Body of pancreas (tissue), 4 donors: ENCODE results near the gene ARHGAP9. TPM values are rescaled to one million over a fixed set of nuclear protein-coding genes. Genes with fewer than 3 reads are reported as not detected.

Source experiments
- ATAC-seq: fragments of 150-250 bp; one replicate; pipeline ENCODE4 v1.9.1; 2016
- DNase-seq, 4 donors: peaks; one replicate each; pipeline ENCODE4 v3.0.0-alpha.2; 2019
- H3K27ac ChIP-seq, 4 donors: fragments of 200-600 bp; sonication (generic); 1 replicate in 3 of 4; 2 replicates in 1 of 4; pipeline versions ENCODE4 v1.5.1 to v1.6.1; 2016 to 2019; ENCODE audit warnings: mild to moderate bottlenecking in 1 of 4, mixed read lengths in 1 of 4, moderate library complexity in 1 of 4
- H3K27me3 ChIP-seq, 2 donors: fragments of 200-600 bp; sonication (generic); one replicate each; pipeline ENCODE4 v1.6.0; 2016; ENCODE audit warnings: mild to moderate bottlenecking in 1 of 2
- H3K36me3 ChIP-seq, 2 donors: fragments of 200-600 bp; sonication (generic); replicated peaks in 1 of 2; 2 replicates each; pipeline ENCODE4 v1.5.1; 2016; ENCODE audit warnings: low read depth in 2 of 2; ENCODE audit not compliant: insufficient read depth in 1 of 2
- H3K4me1 ChIP-seq: fragments of 200-600 bp; sonication (generic); one replicate; pipeline ENCODE4 v1.6.0; 2016
- H3K4me3 ChIP-seq, 2 donors: fragments of 200-600 bp; sonication (generic); 1 replicate in 1 of 2; 2 replicates in 1 of 2; pipeline ENCODE4 v1.5.1; 2016 to 2019
- H3K9me3 ChIP-seq, 3 donors: fragments of 200-600 bp; sonication (generic); 1 replicate in 2 of 3; 2 replicates in 1 of 3; pipeline ENCODE4 v1.5.1; 2016
- CTCF ChIP-seq, 7 experiments: fragments of 450-650 bp in 4 of 7; fragments of 200-600 bp in 3 of 7; sonication (generic) in 3 of 7; IDR thresholded peaks; one replicate each; pipeline ENCODE4 v1.5.1; 2016 to 2019; ENCODE audit warnings: antibody characterized with exemption in 7 of 7
- POLR2A ChIP-seq, 3 donors: fragments of 450-650 bp; IDR thresholded peaks; one replicate each; pipeline ENCODE4 v1.6.1; 2016; ENCODE audit warnings: antibody characterized with exemption in 3 of 3, mild to moderate bottlenecking in 2 of 3
- WGBS, 2 donors: methylation state at CpG; one replicate each; pipeline ENCODE4 v1.1.5; 2017; 5-methylcytosine and 5-hydroxymethylcytosine counted together
- intact Hi-C: fragments of 100-400 bp; cut with DNase I; formaldehyde crosslinking; loops from one replicate; pipeline ENCODE4 v1.15.1; 2023
- total RNA-seq, 2 donors: library from RNA; depleted of rRNA; stranded (reverse); fragments of >200 nt; gene quantifications; one replicate each; pipeline ENCODE4 v1.1.0, GENCODE V29; 2016

Gene ARHGAP9
- total RNA-seq, 2 donors from 2014 or later, result 18.9 TPM; not detected in 1

GRCh38 chr12:57467212-57467874 lies 12.3 kb downstream of the ARHGAP9 start:
- WGBS, 2 donors, result 74 to 77% methylated on average over 12 of the region's 12 CpGs
- Histone ChIP-seq H3K9me3 (no peaks in the 10 kb centered on the region), H3K36me3 (no peaks in the 10 kb centered on the region), H3K4me3 (no peak overlapping the region), H3K27me3 (no peaks in the 10 kb centered on the region), H3K27ac (no peak overlapping the region), H3K4me1 (no peaks in the 10 kb centered on the region)
- no peak for TF ChIP-seq CTCF (IDR thresholded peaks at IDR 0.05)
- TF ChIP-seq POLR2A (IDR thresholded peaks at IDR 0.05), result no peak
- DNase-seq, result no peak
- ATAC-seq, result no peak
- intact Hi-C loops, result no loop called here

- intact Hi-C loops, result no loop called here
- no peak overlapping the region for H3K4me3 ChIP-seq
- H3K27me3 ChIP-seq, result no peaks in the 10 kb centered on the region
- ATAC-seq (no peak), DNase-seq (no peak)
- H3K4me1 ChIP-seq, result peaks cover 12% of the 10 kb centered on the region
- H3K36me3 ChIP-seq, result no peaks in the 10 kb centered on the region
- H3K9me3 ChIP-seq, result no peaks in the 10 kb centered on the region
- TF ChIP-seq POLR2A (IDR thresholded peaks at IDR 0.05) (no peak), CTCF (IDR thresholded peaks at IDR 0.05) (no peak)
- H3K27ac ChIP-seq, result no peak overlapping the region
- 57 to 62% methylated on average over 14 of the region's 14 CpGs for WGBS, 2 donors
Measured at GRCh38 chr12:57465747-57466505, 13.7 kb downstream of the ARHGAP9 start.

DNA sequence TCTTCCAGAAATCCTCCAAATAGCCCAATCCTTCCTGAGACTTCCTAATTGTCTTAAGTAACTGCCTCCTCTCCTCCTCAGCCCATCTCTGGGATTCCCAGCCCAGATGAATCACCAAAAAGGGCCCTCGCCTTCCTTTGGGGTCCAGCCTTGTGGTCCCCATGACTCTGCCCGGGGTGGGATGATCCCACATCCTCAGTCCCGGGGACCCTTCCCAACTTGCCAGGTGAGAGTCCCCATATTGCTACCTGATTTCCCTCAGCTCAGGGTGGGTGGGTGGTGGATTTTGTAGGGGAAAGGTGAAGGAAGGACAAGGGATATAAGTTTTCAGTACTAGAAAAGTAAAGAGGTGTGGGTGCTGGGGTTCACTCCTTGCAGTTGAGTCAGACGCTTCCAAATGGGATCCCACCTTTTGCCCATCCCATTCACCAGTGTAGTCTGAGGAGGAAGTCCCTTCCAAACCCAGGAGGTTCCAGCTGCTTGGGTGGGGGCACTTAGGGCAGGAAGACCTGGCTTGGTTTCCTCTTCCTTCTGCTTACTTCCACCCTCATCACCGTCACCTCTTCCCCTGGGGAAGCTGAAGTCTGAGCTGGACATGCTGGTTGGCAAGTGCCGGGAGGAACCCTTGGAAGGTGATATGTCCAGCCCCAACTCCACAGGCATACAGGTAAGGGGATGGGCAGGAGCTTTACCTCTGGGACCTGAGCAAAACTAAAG lies 14.5 kb downstream of the ARHGAP9 start:
- no peak for ATAC-seq
- Histone ChIP-seq H3K9me3 (no peaks in the 10 kb centered on the region), H3K27ac (no peak overlapping the region), H3K4me3 (no peak overlapping the region), H3K36me3 (no peaks in the 10 kb centered on the region), H3K27me3 (no peaks in the 10 kb centered on the region), H3K4me1 (peaks cover 19% of the 10 kb centered on the region)
- WGBS, 2 donors, result 65 to 76% methylated on average over 5 to 6 of the region's 6 CpGs
- TF ChIP-seq CTCF (IDR thresholded peaks at IDR 0.05) (no peak), POLR2A (IDR thresholded peaks at IDR 0.05) (no peak)
- intact Hi-C loops, result no loop called here
- no peak for DNase-seq

DNA sequence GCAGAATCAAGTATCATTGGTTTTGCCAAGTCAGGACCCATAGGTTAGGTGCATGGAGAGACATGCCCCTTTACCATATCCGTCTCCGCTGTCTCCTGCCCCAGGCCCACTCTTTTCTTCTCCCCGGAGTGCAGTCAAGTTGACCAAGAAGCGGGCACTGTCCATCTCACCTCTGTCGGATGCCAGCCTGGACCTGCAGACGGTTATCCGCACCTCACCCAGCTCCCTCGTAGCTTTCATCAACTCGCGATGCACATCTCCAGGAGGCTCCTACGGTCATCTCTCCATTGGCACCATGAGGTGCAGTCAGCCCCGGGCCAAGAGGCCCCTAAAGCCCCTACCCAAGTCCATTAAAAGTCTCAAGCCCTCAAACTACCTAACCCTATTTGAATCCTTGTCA lies 15.1 kb downstream of the ARHGAP9 start:
- intact Hi-C loops, result no loop called here
- 76 to 80% methylated on average over 12 of the region's 12 CpGs for WGBS, 2 donors
- ATAC-seq, result no peak
- Histone ChIP-seq H3K4me1 (peaks cover 22% of the 10 kb centered on the region), H3K36me3 (no peaks in the 10 kb centered on the region), H3K4me3 (no peak overlapping the region), H3K9me3 (no peaks in the 10 kb centered on the region), H3K27ac (no peak overlapping the region), H3K27me3 (no peaks in the 10 kb centered on the region)
- TF ChIP-seq CTCF (IDR thresholded peaks at IDR 0.05) (no peak), POLR2A (IDR thresholded peaks at IDR 0.05) (no peak)
- no peak for DNase-seq
